ENCODE results near the gene IL13RA2.

The IL13RA2 gene

DNA sequence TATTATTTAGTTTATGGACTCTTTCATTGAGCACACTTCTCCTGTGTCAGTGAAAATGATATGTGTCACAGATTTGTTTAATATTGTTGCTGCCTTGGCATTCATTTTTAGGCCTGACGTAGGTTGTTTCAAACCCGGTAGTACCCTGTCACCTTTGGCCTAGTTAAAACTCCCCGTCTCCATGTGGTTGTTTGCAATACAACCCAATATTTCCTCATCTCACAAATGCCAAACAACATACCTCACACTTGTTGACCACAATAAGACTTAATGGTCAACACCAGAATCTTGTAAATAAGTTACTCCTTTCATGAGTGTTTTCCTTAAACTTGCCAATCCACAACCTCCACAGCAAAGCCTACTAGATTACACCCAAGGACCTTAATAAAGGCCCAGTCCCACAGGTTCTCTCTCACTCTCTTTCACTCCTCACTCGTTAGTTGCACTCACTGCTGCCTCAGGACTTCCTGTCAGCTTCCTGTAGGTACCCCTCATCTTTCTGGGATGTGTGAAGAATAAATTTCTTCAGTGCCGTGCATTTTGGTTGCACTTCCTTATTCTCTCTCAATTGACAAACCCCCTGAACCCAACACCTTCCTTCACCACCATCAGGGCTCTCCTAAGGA, 31.3 kb downstream of the IL13RA2 start:
- no peak for DNase-seq

DNA sequence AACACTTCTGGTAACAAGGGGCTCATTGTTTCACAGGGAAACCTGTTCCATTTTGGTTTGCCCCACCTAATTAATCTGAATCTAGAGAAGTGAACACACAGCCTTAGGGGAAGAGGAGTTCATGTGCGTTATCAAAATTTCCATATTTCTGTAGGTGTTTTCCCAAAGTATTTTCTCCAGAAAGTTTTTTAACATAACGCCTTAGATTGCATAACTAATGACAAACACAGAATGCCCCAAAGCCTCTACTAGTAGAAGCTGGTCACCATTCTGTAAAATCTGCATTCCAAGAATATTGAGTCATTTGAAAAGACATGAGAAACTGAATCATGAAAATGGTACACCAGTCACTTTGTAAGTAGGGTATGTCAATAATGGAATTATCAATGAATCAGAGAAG, 41.1 kb downstream of the IL13RA2 start:
- DNase-seq, result no peak

DNA sequence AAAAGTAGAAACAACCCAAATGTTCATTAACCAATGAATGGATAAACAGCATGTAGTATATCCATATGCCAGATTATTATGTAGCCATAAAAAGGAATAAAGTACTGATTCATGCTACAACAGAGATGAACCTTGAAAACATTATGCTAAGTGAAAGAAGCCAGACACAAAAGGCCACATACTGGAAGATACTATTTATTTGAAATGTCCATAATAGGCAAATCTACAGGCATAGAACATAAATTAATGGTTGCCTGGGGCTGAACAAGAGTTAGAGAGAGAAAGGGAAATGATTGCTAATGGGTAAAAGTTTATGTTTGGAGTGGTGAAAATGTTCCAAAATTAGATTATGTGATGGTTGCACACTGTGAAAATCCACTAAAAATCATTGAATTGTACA, 44.4 kb downstream of the IL13RA2 start:
- DNase-seq, result no peak

DNA sequence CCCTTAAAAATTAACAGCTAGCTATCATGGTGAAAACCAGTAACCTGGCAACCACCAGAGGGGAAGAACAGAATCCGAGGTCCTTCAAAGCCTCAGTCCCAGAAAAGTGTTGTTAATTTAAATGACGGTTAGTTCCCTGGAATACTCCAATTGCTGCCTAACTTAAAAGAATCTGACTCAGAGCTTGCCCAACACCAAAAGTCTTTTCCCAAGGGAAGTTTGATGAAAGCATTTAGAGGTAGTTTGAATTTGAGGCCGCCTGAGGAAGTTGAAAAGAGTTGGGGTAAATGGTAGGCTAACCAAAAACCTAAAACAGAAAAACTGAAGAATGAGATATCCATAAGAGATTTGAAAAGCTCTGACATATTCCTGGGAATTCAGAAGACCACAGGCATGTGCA, 46.6 kb downstream of the IL13RA2 start:
- no peak for DNase-seq

DNA sequence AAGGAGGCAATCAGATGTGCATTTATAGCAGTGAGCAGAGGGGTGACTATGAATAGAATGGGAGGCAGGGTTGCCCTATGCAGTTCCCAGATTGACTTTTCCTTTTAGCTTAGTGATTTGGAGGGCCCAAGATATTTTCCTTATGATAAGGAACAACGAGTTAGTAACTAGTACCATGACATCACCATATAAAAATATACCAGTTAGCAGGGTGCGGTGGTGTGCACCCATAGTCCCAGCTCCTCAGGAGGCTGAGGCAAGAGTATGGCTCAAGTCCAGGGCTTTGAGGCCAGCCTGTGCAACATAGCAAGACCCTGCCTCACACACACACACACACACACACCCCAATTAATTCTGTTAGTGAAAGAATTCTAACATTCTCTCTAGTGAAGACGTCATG, 53.0 kb downstream of the IL13RA2 start:
- no peak for DNase-seq

DNA sequence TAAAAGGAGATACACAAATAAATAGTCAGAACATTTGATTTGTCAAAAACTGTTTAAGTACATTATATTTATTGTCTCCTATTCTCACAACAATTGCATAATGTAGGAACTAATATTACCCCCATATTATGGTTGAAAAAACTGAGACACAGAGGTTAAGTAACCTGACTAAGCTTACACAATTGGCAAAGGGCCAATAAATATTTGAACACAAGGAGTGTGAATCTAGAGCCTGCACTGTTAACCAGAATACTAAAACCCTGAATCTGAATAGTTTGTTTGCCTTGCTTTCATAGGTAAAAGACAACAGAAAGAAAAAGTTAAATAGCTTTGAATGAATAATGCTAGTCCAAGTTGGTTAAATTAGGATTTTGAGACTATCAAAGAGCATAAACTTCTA, 55.2 kb downstream of the IL13RA2 start:
- no peak for DNase-seq

DNA sequence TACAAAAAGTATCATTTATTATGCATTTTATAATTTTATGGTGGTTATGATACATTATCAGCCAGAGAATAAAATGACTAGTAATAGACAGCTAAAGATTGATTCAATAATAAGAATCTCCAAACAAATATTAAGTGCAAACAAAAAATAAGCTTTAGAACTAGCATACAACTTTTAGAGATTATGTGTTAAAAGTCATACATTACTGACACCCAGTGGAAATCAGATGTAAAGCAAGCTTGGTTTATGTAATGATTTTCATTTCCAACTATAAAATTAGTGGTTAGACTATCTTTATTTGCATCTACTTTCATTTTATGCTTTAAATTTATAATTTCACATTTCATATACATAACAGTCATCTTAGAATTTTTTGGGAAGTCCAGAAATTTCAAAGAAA, 57.7 kb downstream of the IL13RA2 start:
- no peak for DNase-seq
